SK-N-SH treated with all-trans-retinoic acid at 6 μM for 48 hours (cell line): ENCODE data around the gene CCDC63.

Experiments used
- ARNTL ChIP-seq: fragments of 450-650 bp; formaldehyde crosslinking; IDR thresholded peaks from 2 replicates; pipeline ENCODE4 v1.5.0; 2020; ENCODE audit warnings: low read depth, mild to moderate bottlenecking, moderate library complexity, borderline replicate concordance
- ESRRG ChIP-seq: fragments of 250-450 bp; sonication (Bioruptor Pico); IDR thresholded peaks from 2 replicates; pipeline ENCODE4 v1.6.1; 2021; ENCODE audit warnings: mild to moderate bottlenecking
- ISL1 ChIP-seq: fragments of 250-450 bp; sonication (Bioruptor Pico); IDR thresholded peaks from 2 replicates; pipeline ENCODE4 v2.1.2; 2022; ENCODE audit warnings: mild to moderate bottlenecking, moderate library complexity
- OSR1 ChIP-seq: fragments of 250-450 bp; sonication (Bioruptor Pico); IDR thresholded peaks from 2 replicates; pipeline ENCODE4 v1.8.0; 2022; ENCODE audit warnings: moderate library complexity, mild to moderate bottlenecking, inconsistent platforms
- TCF4 ChIP-seq: fragments of 250-450 bp; sonication (Bioruptor Pico); IDR thresholded peaks from 2 replicates; pipeline ENCODE4 v1.8.0; 2021; ENCODE audit warnings: mild to moderate bottlenecking, moderate library complexity, borderline replicate concordance
- ZFP3 ChIP-seq: fragments of 250-450 bp; sonication (Bioruptor Pico); IDR thresholded peaks from 2 replicates; pipeline ENCODE4 v1.5.0; 2020; ENCODE audit warnings: mild to moderate bottlenecking, moderate library complexity
- ZFP30 ChIP-seq: fragments of 450-650 bp; formaldehyde crosslinking; IDR thresholded peaks from 2 replicates; pipeline ENCODE4 v1.5.0; 2022; ENCODE audit warnings: mild to moderate bottlenecking, moderate library complexity
- ZNF70 ChIP-seq: fragments of 450-650 bp; formaldehyde crosslinking; IDR thresholded peaks from 2 replicates; pipeline ENCODE4 v1.5.0; 2020; ENCODE audit warnings: mild to moderate bottlenecking, moderate library complexity
- TF ChIP-seq, protein P1 (sequence below): fragments of 250-450 bp; sonication (Bioruptor Pico); IDR thresholded peaks from 2 replicates; pipeline ENCODE4 v1.8.0; 2021; ENCODE audit warnings: low read depth, mild to moderate bottlenecking, moderate library complexity, borderline replicate concordance
- TF ChIP-seq, protein P2 (sequence below): fragments of 250-450 bp; sonication (Bioruptor Pico); IDR thresholded peaks from 2 replicates; pipeline ENCODE4 v1.5.0; 2020; ENCODE audit warnings: mild to moderate bottlenecking, moderate library complexity
- TF ChIP-seq, protein P3 (sequence below): fragments of 250-450 bp; sonication (Bioruptor Pico); IDR thresholded peaks from 2 replicates; pipeline ENCODE4 v1.5.1; 2020; ENCODE audit warnings: low read depth, mild to moderate bottlenecking, moderate library complexity
- TF ChIP-seq, protein P4 (sequence below): fragments of 250-450 bp; sonication (Bioruptor Pico); IDR thresholded peaks from 2 replicates; pipeline ENCODE4 v1.8.0; 2020; ENCODE audit warnings: mild to moderate bottlenecking, moderate library complexity, borderline replicate concordance

DNA sequence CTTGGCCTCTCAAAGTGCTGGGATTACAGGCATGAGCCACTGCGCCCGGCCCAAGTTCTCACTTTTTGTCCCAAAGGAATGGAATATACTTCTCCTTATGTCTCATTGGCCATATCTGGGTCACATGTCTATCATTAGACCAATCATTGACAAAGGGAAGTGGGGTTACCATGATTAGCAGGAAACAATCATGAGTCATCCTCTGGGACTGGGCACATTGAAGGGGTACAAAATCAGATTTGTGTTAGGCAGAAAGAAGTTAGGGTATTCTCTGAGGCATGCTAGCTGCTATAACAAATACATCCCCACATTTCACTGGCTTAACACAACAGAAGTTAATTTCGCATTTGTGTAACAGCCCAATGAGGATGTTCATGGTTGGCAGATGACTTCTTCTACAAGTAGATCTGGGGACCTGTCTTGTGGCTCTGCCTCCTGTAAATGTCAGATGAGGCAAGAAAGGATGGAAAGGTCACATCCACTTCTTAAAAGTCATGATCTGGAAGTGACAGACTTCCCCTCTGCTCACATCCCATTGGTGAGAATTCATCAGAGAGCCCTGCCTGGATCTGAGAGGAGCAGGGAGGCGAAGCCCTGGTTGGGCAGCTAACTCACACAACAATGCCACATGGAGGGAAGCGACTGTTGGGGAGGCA is 3.1 kb downstream of the CCDC63 start:
- TF ChIP-seq ESRRG (CRISPR knock-in tag) (no peak), ZNF70 (CRISPR knock-in tag) (no peak), ISL1 (CRISPR knock-in tag) (no peak), ZFP30 (CRISPR knock-in tag) (no peak), OSR1 (no peak), ZFP3 (CRISPR knock-in tag) (no peak), ARNTL (CRISPR knock-in tag) (no peak), TCF4 (no peak)
- TF ChIP-seq, protein P1, sequence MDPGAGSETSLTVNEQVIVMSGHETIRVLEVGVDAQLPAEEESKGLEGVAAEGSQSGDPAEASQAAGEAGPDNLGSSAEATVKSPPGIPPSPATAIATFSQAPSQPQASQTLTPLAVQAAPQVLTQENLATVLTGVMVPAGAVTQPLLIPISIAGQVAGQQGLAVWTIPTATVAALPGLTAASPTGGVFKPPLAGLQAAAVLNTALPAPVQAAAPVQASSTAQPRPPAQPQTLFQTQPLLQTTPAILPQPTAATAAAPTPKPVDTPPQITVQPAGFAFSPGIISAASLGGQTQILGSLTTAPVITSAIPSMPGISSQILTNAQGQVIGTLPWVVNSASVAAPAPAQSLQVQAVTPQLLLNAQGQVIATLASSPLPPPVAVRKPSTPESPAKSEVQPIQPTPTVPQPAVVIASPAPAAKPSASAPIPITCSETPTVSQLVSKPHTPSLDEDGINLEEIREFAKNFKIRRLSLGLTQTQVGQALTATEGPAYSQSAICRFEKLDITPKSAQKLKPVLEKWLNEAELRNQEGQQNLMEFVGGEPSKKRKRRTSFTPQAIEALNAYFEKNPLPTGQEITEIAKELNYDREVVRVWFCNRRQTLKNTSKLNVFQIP (CRISPR knock-in tag) = no peak
- TF ChIP-seq, protein P2, sequence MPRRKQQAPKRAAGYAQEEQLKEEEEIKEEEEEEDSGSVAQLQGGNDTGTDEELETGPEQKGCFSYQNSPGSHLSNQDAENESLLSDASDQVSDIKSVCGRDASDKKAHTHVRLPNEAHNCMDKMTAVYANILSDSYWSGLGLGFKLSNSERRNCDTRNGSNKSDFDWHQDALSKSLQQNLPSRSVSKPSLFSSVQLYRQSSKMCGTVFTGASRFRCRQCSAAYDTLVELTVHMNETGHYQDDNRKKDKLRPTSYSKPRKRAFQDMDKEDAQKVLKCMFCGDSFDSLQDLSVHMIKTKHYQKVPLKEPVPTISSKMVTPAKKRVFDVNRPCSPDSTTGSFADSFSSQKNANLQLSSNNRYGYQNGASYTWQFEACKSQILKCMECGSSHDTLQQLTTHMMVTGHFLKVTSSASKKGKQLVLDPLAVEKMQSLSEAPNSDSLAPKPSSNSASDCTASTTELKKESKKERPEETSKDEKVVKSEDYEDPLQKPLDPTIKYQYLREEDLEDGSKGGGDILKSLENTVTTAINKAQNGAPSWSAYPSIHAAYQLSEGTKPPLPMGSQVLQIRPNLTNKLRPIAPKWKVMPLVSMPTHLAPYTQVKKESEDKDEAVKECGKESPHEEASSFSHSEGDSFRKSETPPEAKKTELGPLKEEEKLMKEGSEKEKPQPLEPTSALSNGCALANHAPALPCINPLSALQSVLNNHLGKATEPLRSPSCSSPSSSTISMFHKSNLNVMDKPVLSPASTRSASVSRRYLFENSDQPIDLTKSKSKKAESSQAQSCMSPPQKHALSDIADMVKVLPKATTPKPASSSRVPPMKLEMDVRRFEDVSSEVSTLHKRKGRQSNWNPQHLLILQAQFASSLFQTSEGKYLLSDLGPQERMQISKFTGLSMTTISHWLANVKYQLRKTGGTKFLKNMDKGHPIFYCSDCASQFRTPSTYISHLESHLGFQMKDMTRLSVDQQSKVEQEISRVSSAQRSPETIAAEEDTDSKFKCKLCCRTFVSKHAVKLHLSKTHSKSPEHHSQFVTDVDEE (CRISPR knock-in tag) = no peak
- TF ChIP-seq, protein P3, sequence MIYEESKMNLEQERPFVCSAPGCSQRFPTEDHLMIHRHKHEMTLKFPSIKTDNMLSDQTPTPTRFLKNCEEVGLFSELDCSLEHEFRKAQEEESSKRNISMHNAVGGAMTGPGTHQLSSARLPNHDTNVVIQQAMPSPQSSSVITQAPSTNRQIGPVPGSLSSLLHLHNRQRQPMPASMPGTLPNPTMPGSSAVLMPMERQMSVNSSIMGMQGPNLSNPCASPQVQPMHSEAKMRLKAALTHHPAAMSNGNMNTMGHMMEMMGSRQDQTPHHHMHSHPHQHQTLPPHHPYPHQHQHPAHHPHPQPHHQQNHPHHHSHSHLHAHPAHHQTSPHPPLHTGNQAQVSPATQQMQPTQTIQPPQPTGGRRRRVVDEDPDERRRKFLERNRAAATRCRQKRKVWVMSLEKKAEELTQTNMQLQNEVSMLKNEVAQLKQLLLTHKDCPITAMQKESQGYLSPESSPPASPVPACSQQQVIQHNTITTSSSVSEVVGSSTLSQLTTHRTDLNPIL (CRISPR knock-in tag) = no peak
- TF ChIP-seq, protein P4, sequence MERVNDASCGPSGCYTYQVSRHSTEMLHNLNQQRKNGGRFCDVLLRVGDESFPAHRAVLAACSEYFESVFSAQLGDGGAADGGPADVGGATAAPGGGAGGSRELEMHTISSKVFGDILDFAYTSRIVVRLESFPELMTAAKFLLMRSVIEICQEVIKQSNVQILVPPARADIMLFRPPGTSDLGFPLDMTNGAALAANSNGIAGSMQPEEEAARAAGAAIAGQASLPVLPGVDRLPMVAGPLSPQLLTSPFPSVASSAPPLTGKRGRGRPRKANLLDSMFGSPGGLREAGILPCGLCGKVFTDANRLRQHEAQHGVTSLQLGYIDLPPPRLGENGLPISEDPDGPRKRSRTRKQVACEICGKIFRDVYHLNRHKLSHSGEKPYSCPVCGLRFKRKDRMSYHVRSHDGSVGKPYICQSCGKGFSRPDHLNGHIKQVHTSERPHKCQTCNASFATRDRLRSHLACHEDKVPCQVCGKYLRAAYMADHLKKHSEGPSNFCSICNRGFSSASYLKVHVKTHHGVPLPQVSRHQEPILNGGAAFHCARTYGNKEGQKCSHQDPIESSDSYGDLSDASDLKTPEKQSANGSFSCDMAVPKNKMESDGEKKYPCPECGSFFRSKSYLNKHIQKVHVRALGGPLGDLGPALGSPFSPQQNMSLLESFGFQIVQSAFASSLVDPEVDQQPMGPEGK (CRISPR knock-in tag) = no peak
